GM19372 (cell line): Measurements from ENCODE around the gene FRMD8.
A peak's percentile ranks its signal among the peaks of the same experiment; 100 is the strongest.
"Not testable (repeated sequence)": the region's sequence is repeated elsewhere in the genome, so short reads cannot be mapped to it uniquely, and the experiment has no call there.

Source experiments
- ATAC-seq: cut with Tn5 transposase; IDR thresholded peaks from one replicate; pipeline ENCODE4 v1.9.1; 2021; ENCODE audit warnings: mild to moderate bottlenecking, low read depth, moderate library complexity; ENCODE audit not compliant: unreplicated experiment

Gene FRMD8

GRCh38 chr11:65412271-65413076, 26.0 kb downstream of the FRMD8 start:
- no peak for ATAC-seq

GRCh38 chr11:65413077-65413664, 26.7 kb downstream of the FRMD8 start:
- not testable (repeated sequence) for ATAC-seq

- no peak for ATAC-seq
These were observed 28.5 kb downstream of the FRMD8 start for GRCh38 chr11:65414776-65415498.

GRCh38 chr11:65415499-65416340, 29.3 kb downstream of the FRMD8 start:
- ATAC-seq, result no peak

GRCh38 chr11:65416341-65416824, 29.9 kb downstream of the FRMD8 start:
- peak; percentile 33 for ATAC-seq

GRCh38 chr11:65416841-65417701, 30.6 kb downstream of the FRMD8 start:
- ATAC-seq, result no peak

- ATAC-seq, result no peak
These were observed 31.4 kb downstream of the FRMD8 start for GRCh38 chr11:65417702-65418430.

- no peak for ATAC-seq
These were observed 31.9 kb downstream of the FRMD8 start for GRCh38 chr11:65418431-65418680.

GRCh38 chr11:65418681-65419459, 32.4 kb downstream of the FRMD8 start:
- peak; percentile 27 for ATAC-seq

- no peak for ATAC-seq
These were observed 33.0 kb downstream of the FRMD8 start for GRCh38 chr11:65419460-65419771.

GRCh38 chr11:65419772-65420481, 33.5 kb downstream of the FRMD8 start:
- no peak for ATAC-seq

- no peak for ATAC-seq
These were observed 34.1 kb downstream of the FRMD8 start for GRCh38 chr11:65420506-65420905.

GRCh38 chr11:65420979-65421793, 34.7 kb downstream of the FRMD8 start:
- ATAC-seq, result no peak

- ATAC-seq, result peak; percentile 25
These were observed 35.6 kb downstream of the FRMD8 start for GRCh38 chr11:65421794-65422632.

GRCh38 chr11:65422633-65423515, 36.4 kb downstream of the FRMD8 start, which contains the start of gene NEAT1:
NEAT1 (plus strand) TSS chr11:65422798.
- peak; percentile 22 for ATAC-seq
